Measurements from ENCODE around the gene TULP3. TPM values are rescaled to one million over a fixed set of nuclear protein-coding genes. Genes with fewer than 3 reads are reported as not detected.

The TULP3 gene
- total and polyA plus RNA-seq, 10 of the 15 experiments (the other 5 are each of a cell fraction or from before 2014, with no cell fraction given) = 3.1 to 10.4 (median 8.1) TPM

- ChIA-PET CTCF (no interaction called here), POLR2A (no interaction called here), SMC1A (ENCODE audit: uncharacterized antibody, unreplicated experiment) (no interaction called here), RAD21 (ENCODE audit: unreplicated experiment) (no interaction called here)
- 65% methylated on average over 7 of the region's 7 CpGs for WGBS (ENCODE audit: insufficient coverage, insufficient replicate concordance, low lambda C conversion rate, missing lambda C conversion rate)
- in situ Hi-C loops (cut with MboI) = no loop called here
- no peaks in the 10 kb centered on the region for H3K79me2 ChIP-seq (ENCODE audit: control insufficient read depth, insufficient read depth, low read length)
- H2AFZ ChIP-seq (ENCODE audit: control insufficient read depth, low read depth, low read length) = no peak overlapping the region
- DNase-seq (ENCODE audit: low read depth, low spot score) = no peak
- ATAC-seq = no peak
- H3K4me1 ChIP-seq (ENCODE audit: control insufficient read depth, insufficient read depth, low read length) = no peaks in the 10 kb centered on the region
- TF ChIP-seq MTA2 (IDR thresholded peaks at IDR 0.05; ENCODE audit: low read depth) (no peak), ZBTB40 (IDR thresholded peaks at IDR 0.05; ENCODE audit: borderline replicate concordance) (no peak), KLF5 (IDR thresholded peaks at IDR 0.05; ENCODE audit: partially characterized antibody) (no peak), ATF7 (IDR thresholded peaks at IDR 0.05; ENCODE audit: low read depth) (no peak), TCF12 (IDR thresholded peaks at IDR 0.05; ENCODE audit: low read depth, low read length) (no peak), NFIC (IDR thresholded peaks at IDR 0.05; ENCODE audit: low read depth, low read length) (no peak), SREBF2 (IDR thresholded peaks at IDR 0.05; ENCODE audit: low read length) (no peak), MTA3 (IDR thresholded peaks at IDR 0.05; ENCODE audit: borderline replicate concordance, low read length) (no peak), NFYB (IDR thresholded peaks at IDR 0.05; ENCODE audit: insufficient read depth, low read depth, low read length) (no peak)
- TF ChIP-seq, protein P1, sequence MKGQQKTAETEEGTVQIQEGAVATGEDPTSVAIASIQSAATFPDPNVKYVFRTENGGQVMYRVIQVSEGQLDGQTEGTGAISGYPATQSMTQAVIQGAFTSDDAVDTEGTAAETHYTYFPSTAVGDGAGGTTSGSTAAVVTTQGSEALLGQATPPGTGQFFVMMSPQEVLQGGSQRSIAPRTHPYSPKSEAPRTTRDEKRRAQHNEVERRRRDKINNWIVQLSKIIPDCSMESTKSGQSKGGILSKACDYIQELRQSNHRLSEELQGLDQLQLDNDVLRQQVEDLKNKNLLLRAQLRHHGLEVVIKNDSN (IDR thresholded peaks at IDR 0.05; ENCODE audit: borderline replicate concordance, extremely low read length, insufficient read depth, low read depth, low read length) = no peak
- H3K27me3 ChIP-seq (replicated peaks in 1 of 2; ENCODE audit: control insufficient read depth in 2 of 2, insufficient read depth in 2 of 2, low read length in 1 of 2) = no peaks in the 10 kb centered on the region; a peak in 1 of 4 replicates
- H3K4me3 ChIP-seq = no peak overlapping the region
- H3K9ac ChIP-seq (ENCODE audit: control insufficient read depth, insufficient read depth, low read length) = no peak overlapping the region
- intact Hi-C loops (cut with micrococcal nuclease; ENCODE audit: unreplicated experiment) = no loop called here
- H3K36me3 ChIP-seq (ENCODE audit: control insufficient read depth in 2 of 2, insufficient read depth in 2 of 2, low read length in 1 of 2) = no peaks in the 10 kb centered on the region
- BruUV-seq (replicated peaks) = no TSS peak
- FAIRE-seq = no peak
- H4K20me1 ChIP-seq (ENCODE audit: control insufficient read depth, insufficient read depth) = no peaks in the 10 kb centered on the region
- H3K27ac ChIP-seq (ENCODE audit: control insufficient read depth, insufficient read depth) = no peak overlapping the region
- no peak overlapping the region for H3K4me2 ChIP-seq (ENCODE audit: control insufficient read depth, insufficient read depth)
- H3K9me3 ChIP-seq (replicated peaks; ENCODE audit: control insufficient read depth, insufficient read depth, low read length) = no peaks in the 10 kb centered on the region
Measured at GRCh38 chr12:2980630-2981029, 89.9 kb downstream of the TULP3 start.
